ENCODE measurements around the gene ANKRD22.

Gene ANKRD22

GRCh38 chr10:88803641-88804040 lies 48.0 kb downstream of the ANKRD22 start:
- H3K4me1 ChIP-seq (ENCODE audit: control insufficient read depth, insufficient read depth, low read length) = no peaks in the 10 kb centered on the region

GRCh38 chr10:88802523-88803285 lies 48.9 kb downstream of the ANKRD22 start, which contains the start of gene LIPM:
TSS of gene LIPM (plus strand) at chr10:88802730. CDS start at chr10:88802897, 167 bp downstream.
- no peaks in the 10 kb centered on the region for H3K9me3 ChIP-seq (ENCODE audit: control insufficient read depth, low read length)
- no peak within 1 kb of the TSS for H3K4me3 ChIP-seq (ENCODE audit: low read length)
- H3K9ac ChIP-seq (ENCODE audit: low read length) = no peak within 1 kb of the TSS
- H3K4me1 ChIP-seq (ENCODE audit: control insufficient read depth, insufficient read depth, low read length) = no peaks in the 10 kb centered on the region
- H3K36me3 ChIP-seq (ENCODE audit: control insufficient read depth, insufficient read depth, low read length) = no peaks in the 10 kb centered on the region
- H3K27me3 ChIP-seq (ENCODE audit: control insufficient read depth, insufficient read depth, low read length) = no peaks in the 10 kb centered on the region

More at GRCh38 chr10:88803641-88804040, 48.0 kb downstream of the ANKRD22 start:
- no peaks in the 10 kb centered on the region for H3K36me3 ChIP-seq (ENCODE audit: control insufficient read depth, insufficient read depth, low read length)
- H3K27me3 ChIP-seq (ENCODE audit: control insufficient read depth, insufficient read depth, low read length) = no peaks in the 10 kb centered on the region
- no peak overlapping the region for H3K9ac ChIP-seq (ENCODE audit: low read length)
- H3K9me3 ChIP-seq (ENCODE audit: control insufficient read depth, low read length) = no peaks in the 10 kb centered on the region
- no peak overlapping the region for H3K4me3 ChIP-seq (ENCODE audit: low read length)

GRCh38 chr10:88800152-88801125 lies 51.2 kb downstream of the ANKRD22 start:
- Histone ChIP-seq H3K9ac (ENCODE audit: low read length) (no peak overlapping the region), H3K4me3 (ENCODE audit: low read length) (no peak overlapping the region), H3K4me1 (ENCODE audit: control insufficient read depth, insufficient read depth, low read length) (no peaks in the 10 kb centered on the region), H3K9me3 (ENCODE audit: control insufficient read depth, low read length) (no peaks in the 10 kb centered on the region), H3K36me3 (ENCODE audit: control insufficient read depth, insufficient read depth, low read length) (no peaks in the 10 kb centered on the region), H3K27me3 (ENCODE audit: control insufficient read depth, insufficient read depth, low read length) (no peaks in the 10 kb centered on the region)

- H3K4me3 ChIP-seq (ENCODE audit: low read length) = no peak overlapping the region
- no peak overlapping the region for H3K9ac ChIP-seq (ENCODE audit: low read length)
- H3K27me3 ChIP-seq (ENCODE audit: control insufficient read depth, insufficient read depth, low read length) = no peaks in the 10 kb centered on the region
- H3K9me3 ChIP-seq (ENCODE audit: control insufficient read depth, low read length) = no peaks in the 10 kb centered on the region
- no peaks in the 10 kb centered on the region for H3K4me1 ChIP-seq (ENCODE audit: control insufficient read depth, insufficient read depth, low read length)
- H3K36me3 ChIP-seq (ENCODE audit: control insufficient read depth, insufficient read depth, low read length) = no peaks in the 10 kb centered on the region
These were observed 56.9 kb downstream of the ANKRD22 start for GRCh38 chr10:88794731-88795130.

- no peaks in the 10 kb centered on the region for H3K36me3 ChIP-seq (ENCODE audit: control insufficient read depth, insufficient read depth, low read length)
- no peak overlapping the region for H3K4me3 ChIP-seq (ENCODE audit: low read length)
- no peak overlapping the region for H3K9ac ChIP-seq (ENCODE audit: low read length)
- H3K9me3 ChIP-seq (ENCODE audit: control insufficient read depth, low read length) = no peaks in the 10 kb centered on the region
- no peaks in the 10 kb centered on the region for H3K4me1 ChIP-seq (ENCODE audit: control insufficient read depth, insufficient read depth, low read length)
- H3K27me3 ChIP-seq (ENCODE audit: control insufficient read depth, insufficient read depth, low read length) = no peaks in the 10 kb centered on the region
These were observed 57.8 kb downstream of the ANKRD22 start for GRCh38 chr10:88793712-88794299.

- Histone ChIP-seq H3K36me3 (ENCODE audit: control insufficient read depth, insufficient read depth, low read length) (no peaks in the 10 kb centered on the region), H3K4me1 (ENCODE audit: control insufficient read depth, insufficient read depth, low read length) (no peaks in the 10 kb centered on the region), H3K9ac (ENCODE audit: low read length) (no peak overlapping the region), H3K27me3 (ENCODE audit: control insufficient read depth, insufficient read depth, low read length) (no peaks in the 10 kb centered on the region), H3K4me3 (ENCODE audit: low read length) (no peak overlapping the region), H3K9me3 (ENCODE audit: control insufficient read depth, low read length) (no peaks in the 10 kb centered on the region)
These were observed 59.0 kb downstream of the ANKRD22 start for GRCh38 chr10:88792661-88793060.

- Histone ChIP-seq H3K36me3 (ENCODE audit: control insufficient read depth, insufficient read depth, low read length) (no peaks in the 10 kb centered on the region), H3K9me3 (ENCODE audit: control insufficient read depth, low read length) (no peaks in the 10 kb centered on the region), H3K27me3 (ENCODE audit: control insufficient read depth, insufficient read depth, low read length) (no peaks in the 10 kb centered on the region), H3K4me1 (ENCODE audit: control insufficient read depth, insufficient read depth, low read length) (no peaks in the 10 kb centered on the region), H3K4me3 (ENCODE audit: low read length) (no peak overlapping the region), H3K9ac (ENCODE audit: low read length) (no peak overlapping the region)
These were observed 59.7 kb downstream of the ANKRD22 start for GRCh38 chr10:88791924-88792323.

GRCh38 chr10:88788924-88789323 lies 62.7 kb downstream of the ANKRD22 start:
- Histone ChIP-seq H3K36me3 (ENCODE audit: control insufficient read depth, insufficient read depth, low read length) (no peaks in the 10 kb centered on the region), H3K27me3 (ENCODE audit: control insufficient read depth, insufficient read depth, low read length) (no peaks in the 10 kb centered on the region), H3K9me3 (ENCODE audit: control insufficient read depth, low read length) (no peaks in the 10 kb centered on the region), H3K4me3 (ENCODE audit: low read length) (no peak overlapping the region), H3K4me1 (ENCODE audit: control insufficient read depth, insufficient read depth, low read length) (no peaks in the 10 kb centered on the region), H3K9ac (ENCODE audit: low read length) (no peak overlapping the region)

GRCh38 chr10:88787463-88787862 lies 64.2 kb downstream of the ANKRD22 start:
- Histone ChIP-seq H3K9ac (ENCODE audit: low read length) (no peak overlapping the region), H3K4me3 (ENCODE audit: low read length) (no peak overlapping the region), H3K9me3 (ENCODE audit: control insufficient read depth, low read length) (no peaks in the 10 kb centered on the region), H3K36me3 (ENCODE audit: control insufficient read depth, insufficient read depth, low read length) (no peaks in the 10 kb centered on the region), H3K4me1 (ENCODE audit: control insufficient read depth, insufficient read depth, low read length) (no peaks in the 10 kb centered on the region), H3K27me3 (ENCODE audit: control insufficient read depth, insufficient read depth, low read length) (no peaks in the 10 kb centered on the region)

GRCh38 chr10:88786032-88786770 lies 65.4 kb downstream of the ANKRD22 start:
- Histone ChIP-seq H3K4me3 (ENCODE audit: low read length) (no peak overlapping the region), H3K4me1 (ENCODE audit: control insufficient read depth, insufficient read depth, low read length) (no peaks in the 10 kb centered on the region), H3K9ac (ENCODE audit: low read length) (no peak overlapping the region), H3K36me3 (ENCODE audit: control insufficient read depth, insufficient read depth, low read length) (no peaks in the 10 kb centered on the region), H3K9me3 (ENCODE audit: control insufficient read depth, low read length) (no peaks in the 10 kb centered on the region), H3K27me3 (ENCODE audit: control insufficient read depth, insufficient read depth, low read length) (no peaks in the 10 kb centered on the region)

GRCh38 chr10:88783724-88784123 lies 67.9 kb downstream of the ANKRD22 start:
- no peaks in the 10 kb centered on the region for H3K9me3 ChIP-seq (ENCODE audit: control insufficient read depth, low read length)
- no peaks in the 10 kb centered on the region for H3K4me1 ChIP-seq (ENCODE audit: control insufficient read depth, insufficient read depth, low read length)
- H3K27me3 ChIP-seq (ENCODE audit: control insufficient read depth, insufficient read depth, low read length) = no peaks in the 10 kb centered on the region
- H3K9ac ChIP-seq (ENCODE audit: low read length) = no peak overlapping the region
- H3K36me3 ChIP-seq (ENCODE audit: control insufficient read depth, insufficient read depth, low read length) = no peaks in the 10 kb centered on the region
- H3K4me3 ChIP-seq (ENCODE audit: low read length) = no peak overlapping the region
